ENCODE measurements around the gene FLT4. TPM values are rescaled to one million over a fixed set of nuclear protein-coding genes. Genes with fewer than 3 reads are reported as not detected.

FLT4 gene
- total RNA-seq, 1 donor from 2014 or later = 7.2 TPM

GRCh38 chr5:180647941-180648500 lies 1.4 kb downstream of the FLT4 start:
- H3K4me3 ChIP-seq (ENCODE audit: insufficient read depth, low read depth, low read length) = no peak overlapping the region
- DNase-seq (ENCODE audit: low read depth) = no peak
- H3K9ac ChIP-seq (ENCODE audit: low read length) = no peak overlapping the region
- H3K4me1 ChIP-seq (ENCODE audit: insufficient read depth, low read length) = peaks cover 4% of the 10 kb centered on the region
- H3K79me2 ChIP-seq (ENCODE audit: insufficient read depth, low read length) = no peaks in the 10 kb centered on the region
- H3K27ac ChIP-seq (ENCODE audit: low read depth, low read length) = no peak overlapping the region
- no peaks in the 10 kb centered on the region for H4K20me1 ChIP-seq (ENCODE audit: insufficient read depth, low read length)
- Mint-ChIP-seq H3K27ac (ENCODE audit: unreplicated experiment) (no peak overlapping the region), H3K4me1 (ENCODE audit: low read depth, unreplicated experiment) (peaks cover 10% of the 10 kb centered on the region), H3K4me3 (ENCODE audit: unreplicated experiment) (peak overlapping the region; percentile 85), H3K27me3 (ENCODE audit: low read depth, unreplicated experiment) (peaks cover 54% of the 10 kb centered on the region), H3K36me3 (ENCODE audit: low read depth, unreplicated experiment) (no peaks in the 10 kb centered on the region), H3K9me3 (ENCODE audit: unreplicated experiment) (peaks cover 2% of the 10 kb centered on the region)
- no peaks in the 10 kb centered on the region for H3K9me3 ChIP-seq (ENCODE audit: insufficient read depth, low read depth, low read length)
- FAIRE-seq = no peak
- no peak overlapping the region for H2AFZ ChIP-seq (ENCODE audit: low read depth, low read length)
- H3K27me3 ChIP-seq (ENCODE audit: insufficient read depth, low read length) = peaks cover 38% of the 10 kb centered on the region
- H3K36me3 ChIP-seq (ENCODE audit: insufficient read depth, low read length) = no peaks in the 10 kb centered on the region
- no peak overlapping the region for H3K4me2 ChIP-seq (ENCODE audit: low read length)
- no peak for TF ChIP-seq EZH2 (IDR thresholded peaks at IDR 0.05; ENCODE audit: insufficient read depth, low read length)
- TF ChIP-seq, protein P1, sequence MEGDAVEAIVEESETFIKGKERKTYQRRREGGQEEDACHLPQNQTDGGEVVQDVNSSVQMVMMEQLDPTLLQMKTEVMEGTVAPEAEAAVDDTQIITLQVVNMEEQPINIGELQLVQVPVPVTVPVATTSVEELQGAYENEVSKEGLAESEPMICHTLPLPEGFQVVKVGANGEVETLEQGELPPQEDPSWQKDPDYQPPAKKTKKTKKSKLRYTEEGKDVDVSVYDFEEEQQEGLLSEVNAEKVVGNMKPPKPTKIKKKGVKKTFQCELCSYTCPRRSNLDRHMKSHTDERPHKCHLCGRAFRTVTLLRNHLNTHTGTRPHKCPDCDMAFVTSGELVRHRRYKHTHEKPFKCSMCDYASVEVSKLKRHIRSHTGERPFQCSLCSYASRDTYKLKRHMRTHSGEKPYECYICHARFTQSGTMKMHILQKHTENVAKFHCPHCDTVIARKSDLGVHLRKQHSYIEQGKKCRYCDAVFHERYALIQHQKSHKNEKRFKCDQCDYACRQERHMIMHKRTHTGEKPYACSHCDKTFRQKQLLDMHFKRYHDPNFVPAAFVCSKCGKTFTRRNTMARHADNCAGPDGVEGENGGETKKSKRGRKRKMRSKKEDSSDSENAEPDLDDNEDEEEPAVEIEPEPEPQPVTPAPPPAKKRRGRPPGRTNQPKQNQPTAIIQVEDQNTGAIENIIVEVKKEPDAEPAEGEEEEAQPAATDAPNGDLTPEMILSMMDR (IDR thresholded peaks at IDR 0.05; ENCODE audit: insufficient read depth, low read depth, low read length) = no peak

- H3K9me3 ChIP-seq (ENCODE audit: insufficient read depth, low read depth, low read length) = no peaks in the 10 kb centered on the region
- FAIRE-seq (no peak), DNase-seq (ENCODE audit: low read depth) (no peak)
- no peak overlapping the region for H3K4me3 ChIP-seq (ENCODE audit: insufficient read depth, low read depth, low read length)
- TF ChIP-seq, protein P1 (IDR thresholded peaks at IDR 0.05; ENCODE audit: insufficient read depth, low read depth, low read length) = no peak
- TF ChIP-seq EZH2 (IDR thresholded peaks at IDR 0.05; ENCODE audit: insufficient read depth, low read length) = no peak
- no peak overlapping the region for H2AFZ ChIP-seq (ENCODE audit: low read depth, low read length)
- Mint-ChIP-seq H3K36me3 (ENCODE audit: low read depth, unreplicated experiment) (no peaks in the 10 kb centered on the region), H3K9me3 (ENCODE audit: unreplicated experiment) (peaks cover 2% of the 10 kb centered on the region), H3K27ac (ENCODE audit: unreplicated experiment) (no peak overlapping the region), H3K27me3 (ENCODE audit: low read depth, unreplicated experiment) (peaks cover 51% of the 10 kb centered on the region), H3K4me3 (ENCODE audit: unreplicated experiment) (no peak overlapping the region), H3K4me1 (ENCODE audit: low read depth, unreplicated experiment) (peaks cover 10% of the 10 kb centered on the region)
- H4K20me1 ChIP-seq (ENCODE audit: insufficient read depth, low read length) = no peaks in the 10 kb centered on the region
- H3K27ac ChIP-seq (ENCODE audit: low read depth, low read length) = no peak overlapping the region
- no peak overlapping the region for H3K4me2 ChIP-seq (ENCODE audit: low read length)
- no peaks in the 10 kb centered on the region for H3K36me3 ChIP-seq (ENCODE audit: insufficient read depth, low read length)
- H3K4me1 ChIP-seq (ENCODE audit: insufficient read depth, low read length) = peaks cover 4% of the 10 kb centered on the region
- H3K9ac ChIP-seq (ENCODE audit: low read length) = no peak overlapping the region
- peaks cover 36% of the 10 kb centered on the region for H3K27me3 ChIP-seq (ENCODE audit: insufficient read depth, low read length)
- H3K79me2 ChIP-seq (ENCODE audit: insufficient read depth, low read length) = no peaks in the 10 kb centered on the region
Observed at GRCh38 chr5:180647465-180647864, 1.9 kb downstream of the FLT4 start.

GRCh38 chr5:180646963-180647305 lies 2.5 kb downstream of the FLT4 start:
- Histone ChIP-seq H3K4me1 (ENCODE audit: insufficient read depth, low read length) (peaks cover 4% of the 10 kb centered on the region), H3K79me2 (ENCODE audit: insufficient read depth, low read length) (no peaks in the 10 kb centered on the region), H3K36me3 (ENCODE audit: insufficient read depth, low read length) (no peaks in the 10 kb centered on the region), H3K9me3 (ENCODE audit: insufficient read depth, low read depth, low read length) (no peaks in the 10 kb centered on the region), H3K9ac (ENCODE audit: low read length) (no peak overlapping the region), H2AFZ (ENCODE audit: low read depth, low read length) (no peak overlapping the region), H3K4me3 (ENCODE audit: insufficient read depth, low read depth, low read length) (no peak overlapping the region), H4K20me1 (ENCODE audit: insufficient read depth, low read length) (no peaks in the 10 kb centered on the region), H3K27me3 (ENCODE audit: insufficient read depth, low read length) (peaks cover 34% of the 10 kb centered on the region), H3K4me2 (ENCODE audit: low read length) (no peak overlapping the region), H3K27ac (ENCODE audit: low read depth, low read length) (no peak overlapping the region)
- DNase-seq (ENCODE audit: low read depth) = no peak
- peaks cover 54% of the 10 kb centered on the region for H3K27me3 Mint-ChIP-seq (ENCODE audit: low read depth, unreplicated experiment)
- peaks cover 10% of the 10 kb centered on the region for H3K4me1 Mint-ChIP-seq (ENCODE audit: low read depth, unreplicated experiment)
- H3K36me3 Mint-ChIP-seq (ENCODE audit: low read depth, unreplicated experiment) = no peaks in the 10 kb centered on the region
- no peak overlapping the region for H3K27ac Mint-ChIP-seq (ENCODE audit: unreplicated experiment)
- TF ChIP-seq EZH2 (IDR thresholded peaks at IDR 0.05; ENCODE audit: insufficient read depth, low read length) = no peak
- TF ChIP-seq, protein P1 (IDR thresholded peaks at IDR 0.05; ENCODE audit: insufficient read depth, low read depth, low read length) = no peak
- FAIRE-seq = no peak
- H3K4me3 Mint-ChIP-seq (ENCODE audit: unreplicated experiment) = no peak overlapping the region
- peaks cover 2% of the 10 kb centered on the region for H3K9me3 Mint-ChIP-seq (ENCODE audit: unreplicated experiment)

All from astrocyte (in vitro differentiated cells and primary cell).